GM19099 (cell line): Measurements from ENCODE around the gene PIANP.

Experiments
- POLR2A ChIP-seq: IDR thresholded peaks from 3 replicates; pipeline ENCODE4 v1.6.1; 2011; ENCODE audit warnings: low read depth; ENCODE audit not compliant: insufficient read length; ENCODE audit errors: extremely low read depth

The PIANP gene

GRCh38 chr12:6692888-6693287, 7.7 kb downstream of the PIANP start:
- TF ChIP-seq POLR2A = no peak

- no peak for TF ChIP-seq POLR2A
Measured at GRCh38 chr12:6691473-6691872, 9.1 kb downstream of the PIANP start.

- TF ChIP-seq POLR2A = peak; percentile 81
Measured at GRCh38 chr12:6688999-6689882, 11.4 kb downstream of the PIANP start, which contains the start of gene ZNF384. ZNF384 (minus strand) TSS chr12:6689375; CDS start chr12:6679520, 9,855 bp downstream.

- TF ChIP-seq POLR2A = no peak
Measured at GRCh38 chr12:6688543-6688998, 12.0 kb downstream of the PIANP start.

GRCh38 chr12:6685814-6686213, 14.8 kb downstream of the PIANP start:
- TF ChIP-seq POLR2A = no peak

- no peak for TF ChIP-seq POLR2A
Measured at GRCh38 chr12:6684609-6685008, 16.0 kb downstream of the PIANP start.

GRCh38 chr12:6676962-6677361, 23.7 kb downstream of the PIANP start:
- TF ChIP-seq POLR2A = no peak

- TF ChIP-seq POLR2A = no peak
Measured at GRCh38 chr12:6672143-6672542, 28.5 kb downstream of the PIANP start.

GRCh38 chr12:6667559-6668210, 32.9 kb downstream of the PIANP start:
- TF ChIP-seq POLR2A = no peak

GRCh38 chr12:6666211-6666610, 34.4 kb downstream of the PIANP start:
- no peak for TF ChIP-seq POLR2A

GRCh38 chr12:6664902-6665301, 35.7 kb downstream of the PIANP start:
- no peak for TF ChIP-seq POLR2A

GRCh38 chr12:6662906-6663742, 37.5 kb downstream of the PIANP start, which contains the start of gene ING4:
ING4 (minus strand) TSS chr12:6663119; CDS start chr12:6663101, 18 bp downstream.
- peak; percentile 58 for TF ChIP-seq POLR2A

- TF ChIP-seq POLR2A = no peak
Measured at GRCh38 chr12:6662602-6662905, 38.1 kb downstream of the PIANP start.

- TF ChIP-seq POLR2A = no peak
Measured at GRCh38 chr12:6653987-6654386, 46.6 kb downstream of the PIANP start.

- TF ChIP-seq POLR2A = no peak
Measured at GRCh38 chr12:6653342-6653741, 47.3 kb downstream of the PIANP start.
